GM12865 (cell line): ENCODE results near the gene LDHD.
"Not testable (repeated sequence)": the region's sequence is repeated elsewhere in the genome, so short reads cannot be mapped to it uniquely, and the experiment has no call there.

Experiments used
- DNase-seq: peaks from one replicate; pipeline ENCODE4 v3.0.0; 2010; ENCODE audit warnings: low read depth
- H3K4me3 ChIP-seq: 2 replicates; pipeline ENCODE4 v1.5.1; 2011; ENCODE audit warnings: mild to moderate bottlenecking, low read depth, low read length, control low read depth
- CTCF ChIP-seq: IDR thresholded peaks from 2 replicates; pipeline ENCODE4 v1.5.1; 2011; ENCODE audit warnings: low read length, control low read depth, low read depth, inconsistent platforms; ENCODE audit not compliant: insufficient read depth; ENCODE audit errors: missing control alignments

The LDHD gene

GRCh38 chr16:75143941-75144340, 27.4 kb upstream of the LDHD start:
- no peak for DNase-seq
- no peak overlapping the region for H3K4me3 ChIP-seq
- TF ChIP-seq CTCF, result no peak

- H3K4me3 ChIP-seq, result no peak overlapping the region
- TF ChIP-seq CTCF, result no peak
- DNase-seq, result no peak
Measured at GRCh38 chr16:75139498-75139897, 22.9 kb upstream of the LDHD start.

GRCh38 chr16:75138636-75139035, 22.1 kb upstream of the LDHD start:
- no peak for TF ChIP-seq CTCF
- peak; percentile 32 for DNase-seq
- H3K4me3 ChIP-seq, result no peak overlapping the region

GRCh38 chr16:75138233-75138632, 21.7 kb upstream of the LDHD start:
- no peak for DNase-seq
- H3K4me3 ChIP-seq, result no peak overlapping the region
- TF ChIP-seq CTCF, result no peak

GRCh38 chr16:75131081-75131480, 14.5 kb upstream of the LDHD start:
- TF ChIP-seq CTCF, result no peak
- no peak for DNase-seq
- H3K4me3 ChIP-seq, result no peak overlapping the region

GRCh38 chr16:75130150-75130771, 13.7 kb upstream of the LDHD start:
- no peak overlapping the region for H3K4me3 ChIP-seq
- no peak for DNase-seq
- no peak for TF ChIP-seq CTCF

GRCh38 chr16:75129421-75130149, 13.0 kb upstream of the LDHD start:
- not testable (repeated sequence) for H3K4me3 ChIP-seq, DNase-seq
